Limb (tissue), 2 donors: Measurements from ENCODE around the gene BAG1.

Experiments used
- DNase-seq, 2 donors: peaks; one replicate each; pipeline ENCODE4 v3.0.0-alpha.2; 2016; ENCODE audit errors: extremely low spot score in 2 of 2

The BAG1 gene

GRCh38 chr9:33264473-33265177 lies at the start of gene BAG1, which contains the start of gene CHMP5:
Gene BAG1, minus strand, starts transcription at chr9:33264708.
Gene CHMP5, plus strand, starts transcription at chr9:33265049. Its CDS starts 30 bp downstream, at chr9:33265079.
- DNase-seq: peak; percentile 100

GRCh38 chr9:33311953-33312352 lies 47.4 kb upstream of the BAG1 start:
- DNase-seq: no peak

GRCh38 chr9:33310748-33311147 lies 46.2 kb upstream of the BAG1 start:
- no peak for DNase-seq

- DNase-seq: no peak
Measured at GRCh38 chr9:33309903-33310302, 45.4 kb upstream of the BAG1 start.

GRCh38 chr9:33307067-33307466 lies 42.6 kb upstream of the BAG1 start:
- DNase-seq: no peak

GRCh38 chr9:33306037-33306436 lies 41.5 kb upstream of the BAG1 start:
- DNase-seq: no peak

DNA sequence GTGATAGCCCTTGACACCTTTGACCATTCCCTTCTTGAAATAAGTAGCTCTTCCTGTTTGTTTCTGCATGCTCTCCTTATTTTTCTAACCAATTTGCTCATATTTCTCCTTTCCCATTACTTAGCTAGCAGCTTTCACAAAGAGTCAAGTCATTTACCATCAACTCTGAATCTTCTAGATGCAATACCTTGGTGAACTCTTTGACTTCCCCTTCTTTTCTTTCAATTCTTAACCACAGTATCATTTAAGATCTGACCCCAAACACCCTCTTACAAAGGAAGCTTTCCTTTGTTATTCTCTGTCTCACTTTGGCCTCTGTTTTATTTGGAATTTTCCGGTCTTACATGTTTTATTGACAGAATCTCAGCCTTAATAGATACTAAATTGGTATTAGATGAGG lies 39.9 kb upstream of the BAG1 start:
- DNase-seq: no peak

DNA sequence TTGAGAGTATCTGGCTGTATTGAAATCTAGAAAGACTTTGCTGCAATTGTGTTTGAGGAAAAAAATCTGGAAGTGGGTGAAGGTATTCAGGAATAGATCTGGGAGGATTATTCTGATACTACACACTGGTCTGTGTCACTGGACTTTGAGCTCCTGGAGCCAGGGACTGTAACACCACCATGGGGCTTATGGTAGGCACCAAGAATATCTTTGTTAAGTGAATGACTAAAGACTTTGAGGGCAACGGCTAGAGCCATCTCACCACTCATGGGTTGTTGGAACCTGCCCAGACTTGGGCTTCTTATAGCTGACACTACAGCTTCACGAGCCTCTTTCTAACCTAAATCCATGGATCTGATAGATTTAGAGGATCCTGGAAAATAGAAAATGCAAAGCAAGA lies 36.0 kb upstream of the BAG1 start:
- no peak for DNase-seq

DNA sequence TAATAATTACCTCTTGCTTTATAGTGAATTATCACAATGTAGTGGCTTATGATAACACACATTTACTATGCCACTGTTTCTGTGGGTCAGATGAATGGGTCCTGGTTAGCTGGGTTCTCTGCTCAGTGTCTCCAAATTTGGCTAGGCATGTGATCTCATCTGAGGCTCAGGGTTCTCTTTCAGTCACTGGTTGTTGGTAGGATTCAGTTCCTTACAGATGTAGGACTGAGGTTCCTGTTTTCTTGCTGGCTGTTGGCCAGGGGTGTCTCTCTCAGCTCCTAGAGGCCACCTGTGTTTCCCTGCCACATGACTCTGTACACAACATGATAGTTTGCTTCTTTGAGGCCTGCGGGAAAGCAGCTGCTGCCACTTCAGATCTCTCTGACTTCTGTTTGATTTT lies 32.9 kb upstream of the BAG1 start:
- no peak for DNase-seq

DNA sequence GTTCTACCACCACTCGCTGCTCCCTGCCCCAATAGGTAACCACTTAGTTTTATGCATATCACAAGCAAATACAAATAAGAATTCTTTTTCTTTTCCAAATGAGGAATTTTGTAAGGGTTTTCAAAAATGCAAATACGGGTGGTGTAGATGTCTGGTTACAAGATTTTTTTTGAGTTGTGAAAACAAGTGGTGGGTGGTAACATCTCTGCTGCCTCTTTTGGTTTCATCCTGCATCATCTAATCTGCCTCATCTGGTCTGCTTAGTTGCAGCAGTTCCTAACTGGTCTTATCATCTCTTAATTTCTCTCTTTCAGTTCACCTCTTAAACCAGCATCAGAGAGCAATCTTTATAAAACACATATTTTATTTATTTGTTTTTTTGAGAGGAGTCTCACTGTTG lies 31.1 kb upstream of the BAG1 start:
- no peak for DNase-seq

GRCh38 chr9:33294670-33295432 lies 30.3 kb upstream of the BAG1 start:
- DNase-seq: no peak

DNA sequence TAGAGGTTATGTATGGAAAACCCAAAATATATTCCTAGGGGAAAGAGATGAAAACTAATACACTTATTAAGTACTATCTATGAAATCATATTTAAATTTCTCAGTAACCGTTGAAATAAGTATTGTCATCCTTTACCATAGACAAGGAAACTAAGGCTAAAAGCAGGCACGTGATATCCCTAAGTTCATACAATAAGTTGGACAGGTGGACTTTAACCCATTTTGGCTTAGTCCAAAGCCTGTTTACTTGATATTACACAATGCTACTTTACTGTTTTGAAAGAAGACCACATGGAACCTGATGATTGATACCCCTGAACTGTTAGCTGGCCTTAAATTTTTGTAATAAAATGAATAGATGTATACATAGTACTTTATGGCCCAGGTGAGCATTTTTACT lies 29.3 kb upstream of the BAG1 start:
- DNase-seq: no peak

GRCh38 chr9:33291901-33292300 lies 27.4 kb upstream of the BAG1 start:
- DNase-seq: no peak

DNA sequence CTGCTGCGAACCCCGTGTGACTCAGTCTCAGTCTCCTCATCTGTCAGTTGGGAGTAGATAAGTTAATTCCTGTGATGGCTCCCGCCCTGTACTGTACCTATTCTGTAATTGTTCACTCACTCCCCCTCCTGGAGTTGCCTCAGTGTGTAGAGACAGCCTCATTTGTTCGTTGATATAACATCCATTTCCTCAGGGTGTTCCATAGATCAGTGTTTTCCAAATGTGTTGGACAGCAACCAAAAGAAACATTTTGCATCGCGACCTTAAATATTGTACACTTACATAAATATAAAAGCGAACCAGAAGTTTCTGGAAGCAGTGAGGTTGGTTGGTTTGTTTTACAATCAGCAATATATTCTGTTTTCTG lies 26.5 kb upstream of the BAG1 start:
- DNase-seq: no peak

DNA sequence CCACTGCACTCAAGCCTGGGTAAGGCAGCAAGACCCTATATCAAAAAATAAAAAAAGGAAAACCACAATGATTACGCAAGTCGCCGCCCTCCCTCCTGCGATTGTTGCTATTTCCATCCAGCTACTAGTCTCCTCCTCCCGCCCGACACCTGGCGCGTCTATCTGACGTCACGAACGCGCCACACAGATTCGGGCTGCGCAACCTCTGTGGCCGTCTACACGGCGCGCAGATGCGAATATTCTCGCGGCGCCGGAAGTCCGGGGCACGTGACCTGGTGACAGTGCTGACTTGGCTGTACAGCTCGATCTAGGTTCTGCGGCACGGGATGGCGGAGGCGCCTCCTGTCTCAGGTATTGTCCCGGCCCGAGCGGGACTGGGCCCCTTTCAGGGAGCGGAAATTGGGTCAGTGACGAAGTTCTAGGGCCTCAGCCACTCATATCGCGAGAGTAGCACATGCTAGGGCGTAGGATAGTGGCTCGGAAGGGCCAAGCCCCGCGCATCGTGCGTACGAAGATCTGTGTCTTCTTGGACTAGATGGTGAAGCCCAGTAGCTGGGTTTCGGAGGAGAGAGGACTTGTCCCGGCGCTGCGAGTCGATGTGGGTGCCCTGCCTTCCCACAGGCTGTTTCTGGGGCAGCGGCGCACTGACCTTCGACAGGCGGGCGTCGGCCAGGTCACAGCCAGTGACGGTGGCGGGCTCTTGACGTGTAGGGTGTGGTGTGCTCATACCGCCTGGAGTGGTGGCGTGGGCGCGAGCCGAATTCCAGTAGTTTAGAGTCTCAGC lies 25.9 kb upstream of the BAG1 start, which contains the start of gene NFX1:
Gene NFX1 (plus strand): TSS at position 270 of the 784 bp plus-strand sequence. CDS start 57 bp downstream, at position 327.
- peak; percentile 96 to 98 for DNase-seq

DNA sequence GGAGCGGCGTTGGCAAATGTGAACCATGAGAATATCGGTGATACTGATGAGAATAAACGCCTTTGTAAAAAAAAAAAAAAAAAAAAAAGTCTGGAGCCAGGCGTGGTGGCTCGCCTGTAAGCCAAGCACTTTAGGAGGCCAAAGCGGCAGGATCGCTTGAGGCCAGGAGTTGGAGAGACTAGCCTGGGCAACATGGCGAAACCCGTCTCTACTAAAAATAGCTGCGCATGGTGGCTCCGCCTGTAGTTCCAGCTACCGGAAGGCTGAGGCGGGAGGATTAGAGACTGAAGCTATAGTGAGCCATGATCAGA lies 25.4 kb upstream of the BAG1 start:
- no peak for DNase-seq

GRCh38 chr9:33289496-33289895 lies 25.0 kb upstream of the BAG1 start:
- DNase-seq: peak in 1 of 2 donors; percentile 51

- peak in 1 of 2 donors; percentile 34 for DNase-seq
Measured at GRCh38 chr9:33288828-33289483, 24.4 kb upstream of the BAG1 start.

- DNase-seq: no peak
Measured at GRCh38 chr9:33288235-33288634, 23.7 kb upstream of the BAG1 start.

DNA sequence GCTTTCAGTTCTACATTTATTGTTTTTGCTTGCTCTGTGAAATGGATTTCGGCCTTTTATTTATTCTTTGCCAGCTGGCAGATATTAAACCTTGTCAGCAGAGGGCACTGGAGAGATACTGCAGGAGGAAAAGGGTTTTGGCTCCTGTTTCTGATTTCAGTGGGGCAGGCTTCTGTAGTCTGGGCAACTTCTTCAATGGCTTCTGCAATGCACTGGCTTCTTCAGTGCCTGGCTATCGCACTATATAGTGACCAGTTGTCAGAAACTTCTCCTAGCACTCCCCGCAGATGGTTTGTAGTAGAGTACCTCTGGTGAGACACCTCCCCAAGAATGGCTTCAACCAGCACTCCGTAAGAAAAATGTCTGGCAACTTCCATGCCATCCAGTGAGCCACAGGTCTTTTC lies 22.6 kb upstream of the BAG1 start:
- DNase-seq: peak in 1 of 2 donors; percentile 61

- no peak for DNase-seq
Measured at GRCh38 chr9:33285502-33285901, 21.0 kb upstream of the BAG1 start.

GRCh38 chr9:33277484-33277883 lies 13.0 kb upstream of the BAG1 start:
- DNase-seq: no peak
